ENCODE data around the gene HAUS7. TPM values are rescaled to one million over a fixed set of nuclear protein-coding genes. Genes with fewer than 3 reads are reported as not detected.

Gene HAUS7
- polyA plus RNA-seq, 1 donor (not counting 4 experiments of a cell fraction or from before 2014, with no cell fraction given) = 13.8 TPM

DNA sequence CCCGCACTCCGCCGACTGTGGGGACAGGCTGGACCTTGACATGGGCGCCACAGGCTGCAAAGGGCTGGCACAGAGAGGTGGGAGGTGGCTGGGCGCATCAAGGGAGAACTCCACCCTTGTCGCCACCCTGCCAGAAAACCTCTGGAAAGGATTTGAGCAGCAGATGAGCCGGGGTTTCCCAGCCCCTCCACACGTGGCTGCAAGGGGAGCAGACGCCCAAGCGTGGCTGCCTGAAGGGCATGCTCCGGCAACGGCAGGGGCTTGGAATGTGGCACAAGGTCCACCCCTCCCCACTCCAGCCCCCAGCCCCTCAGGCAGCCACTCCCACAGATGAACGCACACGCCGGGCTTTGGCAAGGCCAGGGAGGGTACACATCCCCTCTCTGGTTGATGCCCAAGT, 29.0 kb upstream of the HAUS7 start:
- FAIRE-seq (no peak), DNase-seq (ENCODE audit: low read depth, low spot score) (no peak)
- dilution Hi-C loops (cut with MboI; ENCODE audit: extremely low pct_ligation_motif_present, low sequenced_read_pairs) = no loop called here
- no peaks in the 10 kb centered on the region for H4K20me1 ChIP-seq (ENCODE audit: control insufficient read depth, extremely low read depth, insufficient read depth, low read length)
- H3K4me1 ChIP-seq (ENCODE audit: control insufficient read depth, extremely low read depth, insufficient read depth, low read length) = peaks cover 2% of the 10 kb centered on the region
- H3K9ac ChIP-seq (ENCODE audit: control insufficient read depth, extremely low read depth, insufficient read depth, low read length) = no peak overlapping the region
- TF ChIP-seq, protein P1, sequence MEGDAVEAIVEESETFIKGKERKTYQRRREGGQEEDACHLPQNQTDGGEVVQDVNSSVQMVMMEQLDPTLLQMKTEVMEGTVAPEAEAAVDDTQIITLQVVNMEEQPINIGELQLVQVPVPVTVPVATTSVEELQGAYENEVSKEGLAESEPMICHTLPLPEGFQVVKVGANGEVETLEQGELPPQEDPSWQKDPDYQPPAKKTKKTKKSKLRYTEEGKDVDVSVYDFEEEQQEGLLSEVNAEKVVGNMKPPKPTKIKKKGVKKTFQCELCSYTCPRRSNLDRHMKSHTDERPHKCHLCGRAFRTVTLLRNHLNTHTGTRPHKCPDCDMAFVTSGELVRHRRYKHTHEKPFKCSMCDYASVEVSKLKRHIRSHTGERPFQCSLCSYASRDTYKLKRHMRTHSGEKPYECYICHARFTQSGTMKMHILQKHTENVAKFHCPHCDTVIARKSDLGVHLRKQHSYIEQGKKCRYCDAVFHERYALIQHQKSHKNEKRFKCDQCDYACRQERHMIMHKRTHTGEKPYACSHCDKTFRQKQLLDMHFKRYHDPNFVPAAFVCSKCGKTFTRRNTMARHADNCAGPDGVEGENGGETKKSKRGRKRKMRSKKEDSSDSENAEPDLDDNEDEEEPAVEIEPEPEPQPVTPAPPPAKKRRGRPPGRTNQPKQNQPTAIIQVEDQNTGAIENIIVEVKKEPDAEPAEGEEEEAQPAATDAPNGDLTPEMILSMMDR (optimal IDR thresholded peaks at IDR 0.05 in 1 of 3, IDR thresholded peaks at IDR 0.05 in 1 of 3, conservative IDR thresholded peaks at IDR 0.05 in 1 of 3; ENCODE audit: extremely low read depth in 1 of 3, insufficient read depth in 2 of 3, low read length in 3 of 3) = no peak
- no peak for TF ChIP-seq EZH2 (IDR thresholded peaks at IDR 0.05; ENCODE audit: low read length)
- no peaks in the 10 kb centered on the region for H3K9me1 ChIP-seq (ENCODE audit: control insufficient read depth, extremely low read depth, insufficient read depth, low read length)
- no peak overlapping the region for H3K27ac ChIP-seq (ENCODE audit: control insufficient read depth, insufficient read depth, low read length)
- no peak overlapping the region for H3K4me3 ChIP-seq (ENCODE audit: control insufficient read depth in 2 of 3, extremely low read depth in 1 of 3, insufficient read depth in 2 of 3, low read depth in 1 of 3, low read length in 3 of 3)
- H3K4me2 ChIP-seq (ENCODE audit: control insufficient read depth, extremely low read depth, insufficient read depth, low read depth, low read length) = no peak overlapping the region
- no peak overlapping the region for H2AFZ ChIP-seq (ENCODE audit: control insufficient read depth, low read length)
- H3K79me2 ChIP-seq (ENCODE audit: control insufficient read depth, insufficient read depth, low read length) = no peaks in the 10 kb centered on the region
- peaks cover 35% of the 10 kb centered on the region for H3K27me3 ChIP-seq (ENCODE audit: control insufficient read depth, extremely low read depth, insufficient read depth, low read length)
- no peaks in the 10 kb centered on the region for H3K36me3 ChIP-seq (ENCODE audit: control insufficient read depth in 2 of 2, extremely low read depth in 1 of 2, insufficient read depth in 2 of 2, low read length in 2 of 2)
- peaks cover 2% of the 10 kb centered on the region for H3K9me3 ChIP-seq (ENCODE audit: control insufficient read depth, low read depth, low read length)

DNA sequence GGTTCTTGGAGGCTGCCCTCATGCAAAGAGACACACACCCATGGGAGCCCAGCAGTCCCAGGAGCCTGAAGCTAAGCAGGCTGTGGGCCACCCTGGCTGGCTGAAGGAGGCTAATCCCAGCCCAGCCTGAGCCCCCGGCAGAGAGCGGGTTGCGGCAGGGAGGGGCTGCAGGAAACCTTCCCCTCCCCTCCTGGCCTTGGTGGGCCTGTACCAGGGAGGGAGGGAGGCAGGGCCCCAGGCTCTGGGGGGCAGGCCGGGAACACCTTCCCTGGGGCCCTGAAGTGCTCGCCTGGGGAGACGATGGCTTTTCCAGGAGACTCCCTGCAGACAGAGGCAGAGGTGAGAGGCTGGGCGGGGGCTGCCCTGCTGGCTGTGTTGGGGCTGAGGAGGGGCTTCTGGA, 28.1 kb upstream of the HAUS7 start:
- no peaks in the 10 kb centered on the region for H3K79me2 ChIP-seq (ENCODE audit: control insufficient read depth, insufficient read depth, low read length)
- no peaks in the 10 kb centered on the region for H4K20me1 ChIP-seq (ENCODE audit: control insufficient read depth, extremely low read depth, insufficient read depth, low read length)
- H3K9me1 ChIP-seq (ENCODE audit: control insufficient read depth, extremely low read depth, insufficient read depth, low read length) = no peaks in the 10 kb centered on the region
- FAIRE-seq = no peak
- dilution Hi-C loops (cut with MboI; ENCODE audit: extremely low pct_ligation_motif_present, low sequenced_read_pairs) = no loop called here
- H2AFZ ChIP-seq (ENCODE audit: control insufficient read depth, low read length) = no peak overlapping the region
- no peak for DNase-seq (ENCODE audit: low read depth, low spot score)
- H3K27me3 ChIP-seq (ENCODE audit: control insufficient read depth, extremely low read depth, insufficient read depth, low read length) = peaks cover 39% of the 10 kb centered on the region
- no peaks in the 10 kb centered on the region for H3K36me3 ChIP-seq (ENCODE audit: control insufficient read depth in 2 of 2, extremely low read depth in 1 of 2, insufficient read depth in 2 of 2, low read length in 2 of 2)
- no peaks in the 10 kb centered on the region for H3K9me3 ChIP-seq (ENCODE audit: control insufficient read depth, low read depth, low read length)
- TF ChIP-seq, protein P1 (optimal IDR thresholded peaks at IDR 0.05 in 1 of 3, IDR thresholded peaks at IDR 0.05 in 1 of 3, conservative IDR thresholded peaks at IDR 0.05 in 1 of 3; ENCODE audit: extremely low read depth in 1 of 3, insufficient read depth in 2 of 3, low read length in 3 of 3) = no peak
- no peak for TF ChIP-seq EZH2 (IDR thresholded peaks at IDR 0.05; ENCODE audit: low read length)
- H3K4me2 ChIP-seq (ENCODE audit: control insufficient read depth, extremely low read depth, insufficient read depth, low read depth, low read length) = no peak overlapping the region
- H3K4me3 ChIP-seq (ENCODE audit: control insufficient read depth in 2 of 3, extremely low read depth in 1 of 3, insufficient read depth in 2 of 3, low read depth in 1 of 3, low read length in 3 of 3) = no peak overlapping the region
- H3K27ac ChIP-seq (ENCODE audit: control insufficient read depth, insufficient read depth, low read length) = no peak overlapping the region
- no peak overlapping the region for H3K9ac ChIP-seq (ENCODE audit: control insufficient read depth, extremely low read depth, insufficient read depth, low read length)
- H3K4me1 ChIP-seq (ENCODE audit: control insufficient read depth, extremely low read depth, insufficient read depth, low read length) = peaks cover 2% of the 10 kb centered on the region

Data from keratinocyte (primary cell).